Adrenal gland (tissue), 12 donors: ENCODE measurements around the gene PHF2. TPM values are rescaled to one million over a fixed set of nuclear protein-coding genes. Genes with fewer than 3 reads are reported as not detected.

Experiments used
- DNase-seq, 7 donors: peaks; one replicate each; pipeline ENCODE4 v3.0.0-alpha.2; 2019 to 2020
- H3K27ac ChIP-seq, 5 donors: fragments of 200-600 bp; sonication (generic) in 4 of 5; 1 replicate in 3 of 5; 2 replicates in 2 of 5; pipeline versions ENCODE4 v1.5.1 to v1.8.0; 2016 to 2020; ENCODE audit warnings: mild to moderate bottlenecking in 1 of 5
- H3K27me3 ChIP-seq: fragments of 200-600 bp; 2 replicates; pipeline ENCODE4 v1.8.0; 2021
- H3K36me3 ChIP-seq, 2 donors: fragments of 200-600 bp; replicated peaks in 1 of 2; 1 replicate in 1 of 2; 2 replicates in 1 of 2; pipeline versions ENCODE4 v1.5.1 to v1.8.0; 2018 to 2022
- H3K4me1 ChIP-seq, 2 donors: fragments of 200-600 bp; replicated peaks in 1 of 2; 1 replicate in 1 of 2; 2 replicates in 1 of 2; pipeline versions ENCODE4 v1.5.1 to v1.8.0; 2018 to 2021
- H3K4me3 ChIP-seq, 4 donors: fragments of 200-600 bp; sonication (generic) in 3 of 4; one replicate each; pipeline ENCODE4 v1.5.1; 2016 to 2018
- H3K9me3 ChIP-seq, 3 donors: fragments of 200-600 bp; sonication (generic) in 1 of 3; replicated peaks in 1 of 3; 1 replicate in 2 of 3; 2 replicates in 1 of 3; pipeline versions ENCODE4 v1.5.1 to v1.8.0; 2016 to 2021
- POLR2A ChIP-seq, 2 donors: fragments of 450-650 bp; IDR thresholded peaks; one replicate each; pipeline ENCODE4 v1.6.1; 2017; ENCODE audit warnings: antibody characterized with exemption in 2 of 2, mild to moderate bottlenecking in 2 of 2, moderate library complexity in 1 of 2
- WGBS, 4 donors: extraction: QIAGEN DNeasy Blood & Tissue Kit in 2 of 4; methylation state at CpG; one replicate each; pipeline versions ENCODE4 v1.1.5 to v1.1.7; 2013 to 2017; 5-methylcytosine and 5-hydroxymethylcytosine counted together
- intact Hi-C, 2 donors: fragments of 100-400 bp; cut with DNase I; formaldehyde crosslinking; loops; one replicate each; pipeline versions ENCODE4 v1.14.1 to v1.15.0; 2022 to 2023
- polyA plus RNA-seq, 3 donors: library from polyadenylated mRNA; stranded (reverse); fragments of 200-250 nt in 2 of 3; fragments of 350-450 nt in 1 of 3; fragmentation: Illumina TruSeq in 1 of 3; extraction: RNeasy Lipid Tissue Mini Kit (QIAGEN cat#74804) in 1 of 3; gene quantifications; one replicate each; pipeline ENCODE4 v1.2.3, GENCODE V29; 2013 to 2014
- total RNA-seq, 9 donors: library from RNA; depleted of rRNA in 4 of 9; stranded (reverse); fragments of >200 nt in 4 of 9; fragments of 120-200 nt in 1 of 9; fragmentation: NEBNext Ultra II Directional in 1 of 9; extraction: Animal tissue kit (Norgen Biotek cat#: 25700) in 1 of 9; gene quantifications; one replicate each; pipeline versions ENCODE4 v1.1.0 to v1.2.4, GENCODE V29; 2013 to 2023
- TF ChIP-seq, protein P1 (sequence below), 6 experiments: fragments of 450-650 bp in 4 of 6; fragments of 200-600 bp in 2 of 6; sonication (generic) in 1 of 6; IDR thresholded peaks; 1 replicate in 5 of 6; 2 replicates in 1 of 6; pipeline versions ENCODE4 v1.5.1 to v1.8.0; 2016 to 2021; ENCODE audit warnings: antibody characterized with exemption in 6 of 6, mild to moderate bottlenecking in 2 of 6, moderate library complexity in 1 of 6
- donor health status: healthy with polysubstance abuse.
- donor health status: Bipolar disorder and iron deficiency.
- donor health status: DM: yes; HTN: yes; CAD: no.
- donor health status: DM: no; HTN: no; CAD: no.
- donor health status: DM: no; HTN: no; CAD: no.
- donor health status: DM: yes; HTN: yes; CAD: no.

Gene PHF2
- total and polyA plus RNA-seq, 12 donors: 11.0 to 37.6 (median 22.0) TPM

DNA sequence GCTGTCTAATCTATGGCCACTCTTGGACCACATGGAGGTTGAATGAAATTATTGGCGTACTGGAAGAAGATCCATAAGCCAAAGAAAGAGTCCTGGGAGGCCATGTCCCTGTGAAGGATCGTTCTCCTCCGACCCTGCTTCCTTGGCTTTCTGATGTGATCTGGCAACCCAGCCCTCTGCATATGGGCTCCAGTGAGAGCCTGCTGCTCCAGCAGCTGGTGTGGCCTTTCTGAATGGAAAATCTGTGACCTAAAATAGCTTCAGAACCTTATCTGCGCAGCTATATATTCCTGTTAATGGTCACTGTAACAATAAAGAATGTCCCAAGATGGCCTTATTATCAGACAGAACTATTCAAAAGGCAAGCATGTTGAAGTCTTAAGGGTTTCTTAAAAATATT is 40.2 kb upstream of the PHF2 start:
- Histone ChIP-seq H3K4me1 (peaks cover 0 to 8% of the 10 kb centered on the region in 2 donors), H3K9me3 (no peaks in the 10 kb centered on the region), H3K4me3 (no peak overlapping the region), H3K27me3 (no peaks in the 10 kb centered on the region), H3K27ac (no peak overlapping the region), H3K36me3 (peaks cover 0 to 24% of the 10 kb centered on the region in 2 donors)
- intact Hi-C loops: no loop called here
- no peak for DNase-seq
- 94 to 97% (median 95%) methylated on average over 4 of the region's 4 CpGs for WGBS, 4 donors
- TF ChIP-seq POLR2A (IDR thresholded peaks at IDR 0.05): no peak
- TF ChIP-seq, protein P1, sequence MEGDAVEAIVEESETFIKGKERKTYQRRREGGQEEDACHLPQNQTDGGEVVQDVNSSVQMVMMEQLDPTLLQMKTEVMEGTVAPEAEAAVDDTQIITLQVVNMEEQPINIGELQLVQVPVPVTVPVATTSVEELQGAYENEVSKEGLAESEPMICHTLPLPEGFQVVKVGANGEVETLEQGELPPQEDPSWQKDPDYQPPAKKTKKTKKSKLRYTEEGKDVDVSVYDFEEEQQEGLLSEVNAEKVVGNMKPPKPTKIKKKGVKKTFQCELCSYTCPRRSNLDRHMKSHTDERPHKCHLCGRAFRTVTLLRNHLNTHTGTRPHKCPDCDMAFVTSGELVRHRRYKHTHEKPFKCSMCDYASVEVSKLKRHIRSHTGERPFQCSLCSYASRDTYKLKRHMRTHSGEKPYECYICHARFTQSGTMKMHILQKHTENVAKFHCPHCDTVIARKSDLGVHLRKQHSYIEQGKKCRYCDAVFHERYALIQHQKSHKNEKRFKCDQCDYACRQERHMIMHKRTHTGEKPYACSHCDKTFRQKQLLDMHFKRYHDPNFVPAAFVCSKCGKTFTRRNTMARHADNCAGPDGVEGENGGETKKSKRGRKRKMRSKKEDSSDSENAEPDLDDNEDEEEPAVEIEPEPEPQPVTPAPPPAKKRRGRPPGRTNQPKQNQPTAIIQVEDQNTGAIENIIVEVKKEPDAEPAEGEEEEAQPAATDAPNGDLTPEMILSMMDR (IDR thresholded peaks at IDR 0.05): no peak

DNA sequence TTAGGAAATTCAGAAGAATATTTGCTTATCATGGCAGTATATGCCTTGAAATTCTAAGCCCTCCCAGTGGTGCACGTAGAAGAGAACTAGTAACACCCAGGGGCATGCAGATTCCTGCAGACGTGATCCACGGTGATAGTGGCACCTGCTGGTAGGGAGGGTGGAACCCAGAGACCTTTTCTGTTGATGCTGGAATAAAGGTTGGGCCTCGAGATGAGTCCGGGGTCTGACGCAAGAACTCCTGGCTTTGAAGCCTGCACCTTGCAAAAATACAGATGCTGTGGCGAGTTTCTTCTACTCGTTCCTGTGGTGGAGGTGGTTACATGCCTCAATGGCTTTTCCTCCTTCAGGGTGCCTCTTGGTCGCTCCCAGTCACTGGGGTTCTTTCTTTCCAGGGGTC is 39.5 kb upstream of the PHF2 start:
- H3K36me3 ChIP-seq: peaks cover 0 to 24% of the 10 kb centered on the region in 2 donors
- 88 to 94% (median 91%) methylated on average over 9 of the region's 9 CpGs for WGBS, 4 donors
- H3K4me3 ChIP-seq: no peak overlapping the region
- H3K4me1 ChIP-seq: peaks cover 0 to 7% of the 10 kb centered on the region in 2 donors
- no peaks in the 10 kb centered on the region for H3K9me3 ChIP-seq
- TF ChIP-seq, protein P1 (IDR thresholded peaks at IDR 0.05): no peak
- no peak for TF ChIP-seq POLR2A (IDR thresholded peaks at IDR 0.05)
- intact Hi-C loops: no loop called here
- no peak for DNase-seq
- H3K27ac ChIP-seq: no peak overlapping the region
- no peaks in the 10 kb centered on the region for H3K27me3 ChIP-seq

GRCh38 chr9:93540305-93540704 is 36.1 kb upstream of the PHF2 start:
- Histone ChIP-seq H3K27ac (no peak overlapping the region), H3K36me3 (peaks cover 0 to 21% of the 10 kb centered on the region in 2 donors), H3K4me3 (no peak overlapping the region), H3K27me3 (no peaks in the 10 kb centered on the region), H3K4me1 (peaks cover 0 to 11% of the 10 kb centered on the region in 2 donors), H3K9me3 (no peaks in the 10 kb centered on the region)
- intact Hi-C loops: no loop called here
- 90 to 95% (median 92%) methylated on average over 5 to 8 of the region's 8 CpGs for WGBS, 4 donors
- no peak for DNase-seq
- TF ChIP-seq POLR2A (IDR thresholded peaks at IDR 0.05): no peak
- TF ChIP-seq, protein P1 (IDR thresholded peaks at IDR 0.05): no peak

DNA sequence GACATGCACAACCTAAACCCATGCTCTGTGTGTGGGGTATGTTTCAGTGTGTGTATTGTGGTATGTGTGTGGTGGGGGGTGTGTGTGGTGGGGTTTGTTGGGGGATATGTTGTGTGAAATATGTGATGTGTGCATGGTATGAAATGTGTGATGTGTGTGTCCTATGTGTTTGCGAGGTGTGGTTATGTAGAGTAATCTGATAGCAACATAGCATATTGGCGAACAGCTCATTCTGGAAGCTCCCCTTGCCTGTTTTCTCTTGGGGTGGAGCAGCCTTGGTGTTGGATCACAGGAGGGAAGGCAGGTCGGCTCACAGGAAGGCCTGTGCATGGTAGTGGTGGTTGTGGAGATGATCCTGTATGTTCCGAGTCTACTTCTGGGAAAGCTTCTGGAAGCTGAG is 35.4 kb upstream of the PHF2 start:
- peaks cover 0 to 11% of the 10 kb centered on the region in 2 donors for H3K4me1 ChIP-seq
- H3K27me3 ChIP-seq: no peaks in the 10 kb centered on the region
- H3K27ac ChIP-seq: no peak overlapping the region
- H3K4me3 ChIP-seq: no peak overlapping the region
- intact Hi-C loops: no loop called here
- DNase-seq: no peak
- 85 to 92% (median 90%) methylated on average over 4 of the region's 4 CpGs for WGBS, 4 donors
- no peaks in the 10 kb centered on the region for H3K9me3 ChIP-seq
- H3K36me3 ChIP-seq: peaks cover 0 to 22% of the 10 kb centered on the region in 2 donors
- TF ChIP-seq, protein P1 (IDR thresholded peaks at IDR 0.05): no peak
- TF ChIP-seq POLR2A (IDR thresholded peaks at IDR 0.05): no peak
